ENCODE data around the gene SEMA6C.
"Not testable (repeated sequence)": the region's sequence is repeated elsewhere in the genome, so short reads cannot be mapped to it uniquely, and the experiment has no call there.

Gene SEMA6C, protein sequence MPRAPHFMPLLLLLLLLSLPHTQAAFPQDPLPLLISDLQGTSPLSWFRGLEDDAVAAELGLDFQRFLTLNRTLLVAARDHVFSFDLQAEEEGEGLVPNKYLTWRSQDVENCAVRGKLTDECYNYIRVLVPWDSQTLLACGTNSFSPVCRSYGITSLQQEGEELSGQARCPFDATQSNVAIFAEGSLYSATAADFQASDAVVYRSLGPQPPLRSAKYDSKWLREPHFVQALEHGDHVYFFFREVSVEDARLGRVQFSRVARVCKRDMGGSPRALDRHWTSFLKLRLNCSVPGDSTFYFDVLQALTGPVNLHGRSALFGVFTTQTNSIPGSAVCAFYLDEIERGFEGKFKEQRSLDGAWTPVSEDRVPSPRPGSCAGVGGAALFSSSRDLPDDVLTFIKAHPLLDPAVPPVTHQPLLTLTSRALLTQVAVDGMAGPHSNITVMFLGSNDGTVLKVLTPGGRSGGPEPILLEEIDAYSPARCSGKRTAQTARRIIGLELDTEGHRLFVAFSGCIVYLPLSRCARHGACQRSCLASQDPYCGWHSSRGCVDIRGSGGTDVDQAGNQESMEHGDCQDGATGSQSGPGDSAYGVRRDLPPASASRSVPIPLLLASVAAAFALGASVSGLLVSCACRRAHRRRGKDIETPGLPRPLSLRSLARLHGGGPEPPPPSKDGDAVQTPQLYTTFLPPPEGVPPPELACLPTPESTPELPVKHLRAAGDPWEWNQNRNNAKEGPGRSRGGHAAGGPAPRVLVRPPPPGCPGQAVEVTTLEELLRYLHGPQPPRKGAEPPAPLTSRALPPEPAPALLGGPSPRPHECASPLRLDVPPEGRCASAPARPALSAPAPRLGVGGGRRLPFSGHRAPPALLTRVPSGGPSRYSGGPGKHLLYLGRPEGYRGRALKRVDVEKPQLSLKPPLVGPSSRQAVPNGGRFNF

DNA sequence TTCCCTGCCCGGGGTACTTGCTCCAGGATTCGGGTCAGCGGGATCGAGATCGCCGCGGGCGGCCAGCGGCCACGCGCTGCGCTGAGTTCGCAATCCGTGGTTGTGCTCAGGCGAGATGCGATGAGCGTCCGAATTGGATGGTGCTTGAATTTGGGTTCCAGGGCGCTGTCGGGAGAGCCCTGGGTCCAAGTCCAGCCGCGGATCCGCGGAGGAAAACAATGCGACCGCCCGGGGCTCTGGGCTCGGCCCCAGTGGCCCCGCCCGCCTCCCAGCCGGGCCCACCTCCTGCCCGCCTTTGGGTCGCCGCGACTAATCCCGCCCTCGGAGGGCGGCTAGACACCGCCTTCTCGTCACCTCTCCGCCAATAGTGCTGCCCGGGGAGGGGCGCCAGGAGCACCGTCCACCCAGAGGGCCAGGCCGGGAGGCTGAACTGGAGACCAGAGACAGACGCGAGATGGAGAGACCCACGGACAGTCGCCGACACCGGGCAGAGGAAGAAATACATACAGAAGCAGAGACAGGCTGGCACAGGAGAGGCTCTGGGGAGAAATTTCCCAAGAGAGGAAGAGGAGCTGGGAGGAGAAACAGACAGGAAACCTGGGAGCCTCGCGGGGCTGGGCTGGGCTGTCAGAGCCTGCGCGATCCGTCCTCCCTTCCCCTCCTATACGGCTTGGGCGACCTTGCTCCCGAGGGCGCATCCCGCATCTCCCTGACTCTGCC, at the start of gene SEMA6C:
SEMA6C (minus strand) TSS at position 220 of the 720 bp plus-strand sequence. CDS start 4,010 bp downstream, outside the sequence.
- peak; percentile 91 for DNase-seq

DNA sequence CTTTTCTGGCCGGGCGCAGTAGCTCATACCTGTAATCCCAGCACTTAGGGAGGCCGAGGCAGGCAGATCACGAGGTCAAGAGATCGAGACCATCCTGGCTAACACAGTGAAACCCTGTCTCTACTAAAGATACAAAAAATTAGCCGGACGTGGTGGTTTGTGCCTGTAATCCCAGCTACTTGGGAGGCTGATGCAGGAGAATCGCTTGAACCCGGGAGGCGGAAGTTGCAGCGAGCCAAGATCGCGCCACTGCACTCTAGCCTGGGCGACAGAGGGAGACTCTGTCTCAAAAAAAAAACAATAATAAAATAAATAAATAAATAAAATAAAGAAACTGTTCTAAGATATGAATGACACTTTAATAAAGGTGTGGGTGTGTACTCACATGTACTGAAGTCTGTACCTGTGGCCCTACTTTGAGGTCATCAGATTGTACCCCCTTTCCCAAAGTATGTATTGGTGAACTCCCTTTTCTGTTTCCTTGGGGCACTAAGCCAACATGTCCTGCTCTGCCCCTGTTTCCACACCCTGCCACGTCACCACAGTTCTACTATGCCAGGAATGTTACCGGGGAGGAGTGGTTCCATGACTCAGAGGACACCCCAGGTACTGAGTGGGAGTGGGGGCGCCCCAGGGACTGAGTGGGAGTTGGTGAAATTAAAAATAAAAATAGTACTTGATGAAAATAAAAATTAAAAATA, 48.6 kb upstream of the SEMA6C start:
- not testable (repeated sequence) for DNase-seq

DNA sequence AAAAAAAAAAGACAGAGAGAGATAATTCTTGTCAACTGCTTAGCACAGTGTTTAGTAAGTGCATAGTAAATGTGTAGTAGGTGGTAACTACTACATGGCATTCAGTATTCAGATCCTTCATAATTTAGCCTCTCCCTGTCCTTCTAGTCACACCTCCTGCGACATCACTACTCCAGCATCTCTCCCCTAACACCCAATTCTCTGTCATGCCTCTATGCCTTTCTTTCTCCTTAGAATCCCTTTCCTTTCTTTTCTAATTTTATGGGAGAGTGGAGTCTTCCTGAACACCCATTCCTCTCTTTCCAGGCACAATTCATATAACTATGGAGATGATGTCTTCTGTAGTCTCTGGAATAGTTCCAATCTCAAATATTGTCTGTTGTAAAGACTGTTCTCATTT, 47.4 kb upstream of the SEMA6C start:
- DNase-seq = no peak

DNA sequence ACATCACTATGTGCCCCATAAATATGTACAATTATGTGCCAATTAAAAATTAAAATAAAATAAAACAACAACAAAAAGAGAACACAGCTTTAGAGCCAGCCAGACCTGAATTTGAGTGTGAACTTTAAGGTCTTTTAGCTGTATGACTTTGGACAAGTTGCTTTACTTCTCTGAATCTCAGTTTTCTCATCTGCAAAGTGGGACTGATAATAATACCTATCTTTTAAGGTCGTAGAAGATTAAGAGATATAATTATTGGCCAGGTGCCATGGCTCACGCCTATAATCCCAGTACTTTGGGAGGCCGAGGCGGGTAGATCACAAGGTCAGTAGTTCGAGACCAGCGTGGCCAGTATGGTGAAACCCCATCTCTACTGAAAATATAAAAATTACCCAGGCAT, 46.9 kb upstream of the SEMA6C start:
- DNase-seq = no peak

DNA sequence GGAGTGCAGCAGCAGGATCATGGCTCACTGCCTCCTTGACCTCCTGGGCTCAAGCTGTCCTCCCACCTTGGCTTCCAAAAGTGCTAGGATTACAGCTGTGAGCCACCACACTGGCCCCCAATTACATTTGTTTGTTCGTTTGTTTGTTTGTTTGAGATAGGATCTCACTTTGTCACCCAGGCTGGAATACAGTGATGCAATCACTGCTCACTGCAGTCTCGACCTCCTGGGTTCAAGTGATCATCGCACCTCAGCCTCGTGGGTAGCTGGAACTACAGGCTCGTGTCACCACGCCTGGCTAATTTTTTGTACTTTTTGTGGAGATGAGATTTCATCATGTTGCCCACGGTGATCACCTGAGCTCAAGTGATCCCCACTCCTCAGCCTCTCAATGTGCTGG, 45.6 kb upstream of the SEMA6C start:
- DNase-seq = no peak

DNA sequence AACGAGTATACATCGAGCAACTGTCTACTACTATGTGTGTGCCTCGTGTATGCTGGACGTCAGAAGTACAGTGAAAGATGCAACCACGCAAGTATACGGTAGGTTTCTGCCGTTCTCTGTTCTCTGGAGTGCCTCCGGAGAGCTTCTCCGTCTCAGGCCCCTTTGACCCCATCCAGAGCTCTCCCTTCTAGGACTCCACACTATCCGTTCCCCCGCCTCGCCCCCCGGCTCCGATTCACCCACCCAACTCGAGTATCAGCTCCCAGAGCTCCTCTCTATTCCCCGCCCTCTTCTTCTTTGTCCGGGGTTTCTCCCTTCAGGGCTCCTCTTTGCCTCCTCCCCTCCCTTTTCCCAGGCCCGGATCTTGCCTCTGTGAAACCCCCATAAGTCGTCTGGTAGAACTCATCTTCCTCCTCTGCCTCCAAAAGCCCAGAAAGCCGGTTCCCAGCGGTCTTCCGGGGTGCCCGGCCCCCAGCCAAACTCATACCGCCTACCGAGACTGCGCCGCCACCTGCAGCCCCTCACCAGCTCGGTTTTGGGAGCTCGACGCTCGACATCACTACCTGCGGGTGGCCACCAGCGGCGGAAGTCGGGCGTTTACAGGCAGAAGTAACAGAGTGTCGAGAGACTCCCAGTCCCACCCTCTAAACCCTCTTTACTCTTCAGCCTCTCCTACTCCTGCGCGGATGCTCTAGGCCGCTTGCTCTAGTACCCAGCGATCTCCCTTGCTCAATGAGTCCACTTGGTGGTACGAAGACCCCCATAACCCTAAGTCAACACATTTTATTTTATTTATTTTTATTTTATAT, 43.4 kb upstream of the SEMA6C start, which contains the start of gene VPS72:
VPS72 (minus strand) TSS at position 561 of the 809 bp plus-strand sequence; CDS start at position 485, 76 bp downstream.
- peak; percentile 87 for DNase-seq

DNA sequence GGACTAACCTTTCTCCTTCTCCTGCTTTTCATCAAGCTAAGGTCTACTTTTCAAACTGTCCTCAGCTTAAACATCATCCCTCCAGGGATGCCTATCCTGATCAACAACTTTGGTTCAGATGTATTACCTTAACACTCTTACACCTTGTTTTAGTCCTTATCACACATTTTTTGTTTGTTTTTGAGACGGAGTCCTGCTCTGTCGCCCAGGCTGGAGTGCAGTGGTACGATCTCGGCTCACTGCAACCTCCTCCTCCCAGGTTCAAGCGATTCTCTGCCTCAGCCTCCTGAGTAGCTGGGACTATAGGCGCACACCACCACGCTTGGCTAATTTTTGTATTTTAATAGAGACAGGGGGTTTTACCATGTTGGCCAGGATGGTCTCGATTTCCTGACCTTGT, 42.2 kb upstream of the SEMA6C start:
- DNase-seq = not testable (repeated sequence)

DNA sequence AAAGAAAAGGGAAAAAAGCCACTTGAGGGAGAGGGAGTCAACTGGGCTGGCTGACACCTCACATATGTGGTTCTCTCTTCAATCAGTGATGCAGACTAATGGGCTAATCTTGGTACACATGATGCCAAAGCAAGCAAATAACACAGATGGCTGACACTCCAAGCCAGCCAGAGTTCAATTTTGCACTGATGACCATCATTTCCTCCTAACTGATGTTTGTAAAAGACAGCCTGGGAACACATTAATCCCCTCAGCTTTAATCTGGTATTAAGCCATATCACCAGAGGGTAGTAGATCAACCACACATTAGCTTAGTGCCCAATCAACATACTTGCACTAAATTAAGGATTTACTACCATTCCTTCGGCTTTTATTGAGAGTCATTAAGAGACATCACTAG, 40.8 kb upstream of the SEMA6C start:
- DNase-seq = no peak

DNA sequence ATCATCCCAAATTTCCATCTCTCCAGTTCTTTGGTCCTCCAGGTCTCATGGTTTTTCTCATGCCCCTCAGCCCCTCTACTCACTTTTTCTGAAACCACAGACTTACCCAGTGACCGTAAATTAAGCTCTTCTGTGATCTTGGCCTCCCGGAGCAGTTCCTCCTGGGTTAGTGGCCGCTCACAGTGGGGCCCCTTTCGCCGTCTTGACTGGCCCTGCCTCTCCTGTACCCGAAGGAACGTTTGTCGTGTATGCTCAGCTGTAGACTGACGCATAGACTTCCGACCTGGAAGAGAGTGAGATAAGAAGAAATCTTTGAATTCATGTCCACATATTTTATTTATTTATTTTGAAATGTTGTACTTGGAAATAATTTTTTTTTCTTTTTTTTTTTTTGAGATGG, 37.8 kb upstream of the SEMA6C start:
- DNase-seq = no peak

DNA sequence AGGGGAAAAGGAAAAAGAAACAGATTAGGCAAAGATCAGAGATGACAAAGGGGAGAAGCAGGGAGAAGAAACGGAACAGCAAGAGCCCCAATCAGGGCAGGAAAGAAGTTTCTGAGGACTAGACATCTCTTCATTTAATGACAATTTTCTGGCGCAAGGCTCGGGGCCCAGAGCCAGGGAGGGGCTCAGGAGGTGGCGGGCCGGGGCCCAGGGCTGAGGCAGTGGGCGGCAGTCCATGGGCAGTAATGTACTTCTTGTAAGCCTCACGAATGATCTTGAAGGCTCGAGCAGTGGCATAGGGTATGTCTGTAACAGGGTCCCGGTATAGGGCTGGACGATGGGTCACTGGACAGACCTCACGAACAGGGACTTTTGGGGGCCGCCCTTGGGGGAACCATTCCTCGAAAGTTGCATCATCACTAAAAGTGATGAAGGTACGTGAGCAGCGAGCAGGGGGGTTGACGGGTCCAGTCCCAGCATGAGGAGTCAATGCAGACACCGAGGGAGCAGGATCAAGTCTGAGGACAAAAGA, 30.1 kb upstream of the SEMA6C start:
- DNase-seq = no peak

DNA sequence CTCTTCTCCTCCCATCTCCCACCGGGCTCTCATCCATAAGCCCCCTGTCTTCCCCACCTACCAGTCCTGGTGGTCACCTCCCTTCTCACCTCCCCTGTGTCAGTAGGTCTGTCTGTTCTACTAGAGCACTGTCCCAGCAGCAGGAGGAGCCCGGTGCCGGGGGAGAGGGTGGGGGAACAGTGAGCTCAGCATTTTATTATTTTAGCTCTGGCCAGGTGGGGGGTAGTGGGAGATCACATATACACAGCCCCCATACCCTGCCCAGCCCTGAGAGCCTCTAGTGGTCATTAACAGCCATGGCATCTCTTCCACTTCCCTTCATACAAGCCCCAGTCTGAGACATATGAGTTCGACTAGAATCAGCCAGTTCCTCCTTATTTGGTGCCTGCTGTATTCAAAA, 29.4 kb upstream of the SEMA6C start, which contains the start of gene TMOD4:
TMOD4 (minus strand) TSS at position 119 of the 400 bp plus-strand sequence. CDS start 1,106 bp downstream, outside the sequence.
- DNase-seq = no peak

DNA sequence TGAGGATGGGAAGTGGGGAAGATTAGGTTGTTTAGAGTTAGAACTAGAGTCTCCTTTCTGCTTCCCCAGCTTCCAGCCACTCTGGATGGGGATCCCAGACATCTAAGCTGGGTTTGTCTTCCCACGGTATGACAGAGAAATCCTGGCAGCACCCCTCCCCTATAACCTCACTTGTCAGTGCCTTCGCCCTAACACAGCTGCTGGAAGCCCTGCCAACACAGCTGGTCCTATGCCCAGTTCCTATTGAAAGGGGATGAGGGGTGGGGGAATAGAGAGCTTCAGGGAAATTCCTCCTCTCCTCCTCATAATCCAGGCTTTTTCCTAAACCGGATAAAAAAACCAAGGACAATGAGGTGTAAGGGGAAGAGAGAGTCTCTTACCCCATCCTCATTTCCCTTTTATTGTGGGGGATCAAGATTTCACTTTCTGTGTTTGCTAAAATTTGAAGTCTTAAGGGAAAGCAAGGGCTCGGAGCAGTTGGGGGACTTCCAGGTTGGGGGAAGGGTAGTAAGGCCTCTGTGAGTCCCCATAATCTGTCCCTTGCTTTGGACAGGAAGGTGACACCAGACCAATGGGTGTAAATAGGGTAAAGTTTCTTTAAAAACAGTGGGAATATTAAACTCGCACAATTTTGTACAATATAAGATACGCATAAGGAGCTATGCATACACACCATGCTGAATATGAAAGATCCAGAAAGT, 28.8 kb upstream of the SEMA6C start:
- DNase-seq = no peak

DNA sequence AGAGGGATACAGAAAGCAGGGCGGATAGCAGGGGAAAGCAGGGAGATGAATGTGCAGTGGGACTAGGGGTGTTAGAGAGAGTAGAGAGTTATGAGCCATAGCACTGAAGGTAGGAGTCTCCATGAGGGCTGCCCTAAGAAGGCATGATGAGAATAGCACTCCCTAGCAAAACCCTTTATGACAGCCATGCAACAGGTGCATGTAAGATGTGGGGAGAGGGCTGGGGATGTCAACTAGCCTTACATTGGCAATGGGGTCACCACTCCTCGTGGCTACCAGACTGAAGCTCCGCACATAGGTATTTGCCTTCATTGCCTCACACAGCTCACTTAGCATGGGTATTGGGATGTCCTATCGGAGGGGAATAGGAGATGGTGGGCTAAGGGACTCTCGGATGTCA, 24.8 kb upstream of the SEMA6C start:
- no peak for DNase-seq

DNA sequence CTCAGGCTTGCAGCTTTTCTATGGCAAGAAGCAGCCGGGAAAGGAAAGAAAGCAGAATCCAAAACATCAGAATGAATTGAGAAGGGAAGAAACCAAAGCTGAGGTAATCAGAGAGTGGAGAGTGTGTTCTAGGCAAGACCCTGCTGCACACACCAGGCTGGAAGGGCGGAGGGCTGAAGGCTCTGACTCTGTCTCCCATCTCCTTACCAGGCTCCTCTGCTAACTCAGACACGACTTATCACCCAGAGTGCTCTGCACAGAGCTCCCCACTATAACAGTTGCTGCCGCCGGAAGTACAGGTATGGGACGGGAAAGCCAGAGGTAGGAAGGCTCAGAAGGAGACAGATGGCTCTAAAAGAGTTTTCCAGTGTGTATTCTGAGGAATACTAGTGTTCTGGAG, 20.7 kb upstream of the SEMA6C start:
- no peak for DNase-seq

DNA sequence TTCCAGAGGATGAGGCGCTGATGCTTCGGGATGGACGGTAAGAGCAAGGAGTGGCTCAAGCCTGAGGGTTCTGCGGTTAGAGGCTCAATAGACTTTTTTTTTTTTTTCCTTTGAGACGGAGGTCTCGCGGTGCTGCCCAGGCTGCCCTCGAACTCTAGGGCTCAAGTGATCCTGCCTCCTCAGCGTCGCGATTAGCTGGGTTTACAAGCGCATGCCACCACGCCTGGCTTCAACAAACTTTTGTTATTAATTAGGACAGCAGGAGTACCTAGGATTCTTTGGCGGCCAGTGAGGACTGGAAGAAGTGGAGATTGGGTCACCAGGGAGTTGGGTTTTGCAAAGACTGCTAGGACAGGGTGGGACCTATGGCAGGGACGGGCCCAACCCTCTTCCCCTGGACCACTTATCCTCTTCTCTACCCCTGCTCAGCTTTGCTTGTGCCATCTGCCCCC, 20.1 kb upstream of the SEMA6C start:
- DNase-seq = no peak

DNA sequence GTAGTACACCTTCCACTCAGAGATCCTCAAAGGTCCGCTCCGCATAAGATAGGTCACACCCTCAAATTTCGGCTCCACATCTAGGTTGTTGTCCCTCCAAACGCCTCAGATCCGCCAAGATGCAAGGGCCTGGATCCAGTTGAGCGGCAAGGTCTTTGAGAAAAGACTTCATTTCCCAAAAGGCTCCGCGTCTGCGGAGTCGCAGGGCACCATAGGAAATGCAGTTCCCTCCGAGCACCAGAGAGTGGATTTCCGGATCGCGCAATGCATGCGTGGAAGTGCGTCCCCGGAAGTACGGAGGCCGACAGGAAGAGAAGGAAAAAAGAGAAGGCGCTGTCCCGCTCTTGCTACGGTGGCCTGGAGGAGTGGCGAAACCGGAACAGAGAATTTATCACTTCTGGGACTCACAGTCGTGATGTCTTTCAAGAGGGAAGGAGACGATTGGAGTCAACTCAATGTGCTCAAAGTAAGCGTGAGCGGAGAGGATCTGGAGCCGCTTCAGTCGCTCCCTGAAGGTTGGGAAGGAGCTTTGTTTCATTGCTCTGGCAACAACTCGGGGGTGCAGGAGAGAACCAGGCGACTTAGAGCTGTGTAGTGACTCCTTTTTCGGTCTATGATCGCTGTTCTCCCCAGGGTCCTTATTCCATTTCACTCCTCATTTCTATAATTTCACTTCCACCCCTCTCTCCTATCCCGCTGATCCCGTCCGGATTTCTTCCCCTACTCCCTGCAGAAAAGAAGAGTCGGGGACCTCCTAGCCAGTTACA, 19.5 kb upstream of the SEMA6C start, which contains the start of the genes LYSMD1 and SCNM1:
LYSMD1 (minus strand) TSS at position 165 of the 767 bp plus-strand sequence. CDS start 644 bp downstream, outside the sequence.
SCNM1 (plus strand) TSS at position 407 of the 767 bp plus-strand sequence; CDS start at position 416, 9 bp downstream.
- peak; percentile 96 for DNase-seq

DNA sequence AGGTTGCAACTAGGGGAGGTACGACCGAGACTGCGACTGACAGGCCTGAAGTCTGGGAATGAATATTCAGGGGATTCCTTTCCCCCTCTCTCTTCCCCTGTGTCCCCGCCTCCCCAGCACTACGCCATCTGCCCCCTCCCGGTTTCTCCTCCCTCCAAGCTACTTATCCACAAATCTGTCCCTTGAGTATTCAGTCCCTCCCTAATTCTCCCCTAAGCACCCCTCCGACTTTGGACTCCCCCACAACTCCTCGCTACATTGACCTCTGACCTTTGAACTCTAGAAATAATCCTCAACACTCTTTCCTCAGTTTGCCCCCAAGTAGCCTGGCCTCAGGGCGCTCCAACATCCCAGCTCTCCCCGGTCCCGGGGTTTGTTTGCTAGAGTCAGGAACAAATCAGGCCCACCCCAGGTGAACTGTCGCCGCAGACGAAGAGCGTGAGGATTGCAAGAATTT, 18.9 kb upstream of the SEMA6C start:
- no peak for DNase-seq

DNA sequence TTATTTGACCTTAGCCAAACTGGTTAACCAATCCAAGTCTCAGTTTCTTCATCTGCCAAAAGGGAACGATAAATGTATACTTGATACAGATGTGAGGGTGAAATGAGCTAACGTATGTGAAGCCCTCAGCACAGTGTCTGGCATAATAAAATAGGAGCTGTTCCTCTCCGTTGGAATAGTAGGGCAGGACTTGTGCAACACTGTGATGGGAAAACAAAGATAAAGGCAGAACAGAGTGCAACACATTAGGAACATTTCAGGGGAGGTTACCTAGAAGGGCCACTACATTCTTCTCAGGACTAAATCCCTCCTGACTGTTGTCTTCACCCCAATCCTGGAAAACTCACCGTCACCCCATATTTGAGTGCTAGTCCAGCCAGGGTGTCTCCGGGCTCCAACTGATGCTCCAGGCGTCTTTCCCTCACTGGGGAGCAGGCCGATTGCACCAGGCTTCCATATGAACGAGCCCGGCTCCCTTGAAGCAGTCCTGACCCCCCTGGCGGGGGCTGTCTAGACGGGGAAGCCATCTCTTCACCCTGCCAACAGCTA, 18.4 kb upstream of the SEMA6C start:
- no peak for DNase-seq

DNA sequence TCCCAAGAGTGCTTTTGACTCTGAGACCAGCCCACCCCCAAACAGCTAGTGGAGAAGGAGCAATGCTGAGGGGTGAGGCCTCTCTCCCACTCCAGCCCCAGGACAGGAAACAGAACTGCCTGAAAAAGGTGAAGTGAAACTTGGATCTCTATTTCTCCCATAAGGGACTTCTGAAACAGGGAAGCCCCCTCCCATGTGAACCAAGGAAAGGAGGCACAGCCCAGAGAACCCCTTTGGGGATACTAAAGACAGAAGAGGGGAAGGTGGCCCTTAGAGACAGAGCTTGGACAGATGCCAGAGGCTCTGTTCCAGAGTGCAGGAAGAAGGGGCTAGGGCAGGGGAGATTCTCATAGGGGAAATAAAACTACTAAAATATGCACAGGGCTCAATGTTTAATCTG, 12.9 kb upstream of the SEMA6C start:
- DNase-seq = no peak
